HCT116 (cell line): ENCODE measurements around the gene TTC29. TPM values are rescaled to one million over a fixed set of nuclear protein-coding genes. Genes with fewer than 3 reads are reported as not detected.

ENCODE experiments used
- ATAC-seq: fragments of 200-7000 bp; cut with Tn5 transposase; 2 replicates; pipeline ENCODE4 v1.9.1; 2020; ENCODE audit warnings: mild to moderate bottlenecking, moderate library complexity
- BruUV-seq: library from RNA; stranded (reverse); fragments of 400-500 nt; replicated peaks from 2 replicates; lab custom pipeline; 2021; lab: Mats Ljungman, UMichigan
- CTCF ChIA-PET: fragments of 300-600 bp; sonication (Branson Sonifier 250); formaldehyde crosslinking; loops from one replicate; lab custom pipeline; 2021; ENCODE audit warnings: antibody characterized with exemption; lab: Charles Lee
- POLR2A ChIA-PET: fragments of 300-600, 350-600 bp; sonication (Branson Sonifier 250); formaldehyde crosslinking; loops from one replicate; lab custom pipeline; 2021; ENCODE audit warnings: antibody characterized with exemption; lab: Charles Lee
- RAD21 ChIA-PET, 2 experiments: fragments of 300-600 bp; sonication (Branson Sonifier 250); formaldehyde crosslinking; loops; one replicate each; lab custom pipeline; 2023; ENCODE audit warnings: low total read pairs in 2 of 2; ENCODE audit not compliant: uncharacterized antibody in 2 of 2, unreplicated experiment in 2 of 2, low non-redundant PET in 1 of 2; lab: Charles Lee
- DNase-seq: peaks from one replicate; pipeline ENCODE4 v3.0.0-alpha.2; 2010; ENCODE audit warnings: low read depth, low spot score
- H2AFZ ChIP-seq: fragments of 200-600 bp; shearing (Covaris generic), sonication (generic); 2 replicates; pipeline ENCODE4 v1.6.1; 2017; ENCODE audit warnings: low read depth, mixed run types, mixed read lengths, antibody characterized with exemption, low read length; ENCODE audit not compliant: poor library complexity, severe bottlenecking
- H3K27ac ChIP-seq: 2 replicates; pipeline ENCODE4 v1.5.1; 2012; ENCODE audit warnings: low read depth, low read length
- H3K27me3 ChIP-seq: fragments of 200-600 bp; sonication (generic); 2 replicates; pipeline ENCODE4 v1.6.1; 2016; ENCODE audit warnings: mixed run types, low read length, mixed read lengths; ENCODE audit not compliant: insufficient read depth
- H3K36me3 ChIP-seq, 2 experiments: fragments of 200-500 bp in 1 of 2; fragments of 200-600 bp in 1 of 2; sonication (Bioruptor generic) in 1 of 2; sonication (generic) in 1 of 2; 2 replicates each; pipeline versions ENCODE4 v1.5.1 to v1.6.1; 2014 to 2016; ENCODE audit warnings: low read length in 2 of 2, inconsistent platforms in 1 of 2, mixed read lengths in 1 of 2, mixed run types in 1 of 2; ENCODE audit not compliant: insufficient read depth in 2 of 2, control insufficient read depth in 1 of 2
- H3K4me1 ChIP-seq, 2 experiments: fragments of 200-600 bp in 1 of 2; sonication (generic) in 1 of 2; 2 replicates each; pipeline versions ENCODE4 v1.5.1 to v1.6.1; 2012 to 2017; ENCODE audit warnings: low read length in 2 of 2, inconsistent platforms in 1 of 2, mild to moderate bottlenecking in 1 of 2, mixed read lengths in 1 of 2, mixed run types in 1 of 2, moderate library complexity in 1 of 2; ENCODE audit not compliant: insufficient read depth in 2 of 2, control insufficient read depth in 1 of 2
- H3K4me2 ChIP-seq: fragments of 200-600 bp; sonication (generic); 2 replicates; pipeline ENCODE4 v1.6.1; 2017; ENCODE audit warnings: mixed run types, low read length, mixed read lengths
- H3K4me3 ChIP-seq, 2 experiments: fragments of 200-600 bp in 1 of 2; sonication (generic) in 1 of 2; replicated peaks in 1 of 2; 2 replicates each; pipeline ENCODE4 v1.5.1; 2011 to 2016; ENCODE audit warnings: low read length in 2 of 2, control low read depth in 1 of 2, low read depth in 1 of 2, mild to moderate bottlenecking in 1 of 2, mixed read lengths in 1 of 2, mixed run types in 1 of 2
- H3K79me2 ChIP-seq: fragments of 200-600 bp; sonication (generic); 2 replicates; pipeline ENCODE4 v1.6.1; 2017; ENCODE audit warnings: mild to moderate bottlenecking, mixed run types, low read length, moderate library complexity, mixed read lengths; ENCODE audit not compliant: insufficient read depth
- H3K9ac ChIP-seq: fragments of 200-600 bp; sonication (generic); 2 replicates; pipeline ENCODE4 v1.6.1; 2016; ENCODE audit warnings: low read length, mixed read lengths
- H3K9me2 ChIP-seq: fragments of 200-600 bp; sonication (generic), shearing (Covaris generic); 2 replicates; pipeline ENCODE4 v1.6.1; 2017; ENCODE audit warnings: mixed run types, mild to moderate bottlenecking, moderate library complexity; ENCODE audit not compliant: insufficient read depth
- H3K9me3 ChIP-seq, 2 experiments: fragments of 200-500 bp in 1 of 2; fragments of 200-600 bp in 1 of 2; sonication (Bioruptor generic) in 1 of 2; sonication (generic) in 1 of 2; 2 replicates each; pipeline ENCODE4 v1.6.1; 2014 to 2017; ENCODE audit warnings: low read length in 2 of 2, mixed read lengths in 2 of 2, inconsistent platforms in 1 of 2, low read depth in 1 of 2, mild to moderate bottlenecking in 1 of 2, mixed run types in 1 of 2, moderate library complexity in 1 of 2; ENCODE audit not compliant: control insufficient read depth in 1 of 2, insufficient read depth in 1 of 2
- H4K20me1 ChIP-seq: fragments of 200-600 bp; sonication (generic), shearing (Covaris generic); 2 replicates; pipeline ENCODE4 v1.6.1; 2017; ENCODE audit warnings: mixed run types, mild to moderate bottlenecking, moderate library complexity; ENCODE audit not compliant: insufficient read depth
- CTCF ChIP-seq, 3 experiments: fragments of 200-600 bp in 1 of 3; sonication (generic) in 1 of 3; IDR thresholded peaks in 2 of 3; conservative IDR thresholded peaks in 1 of 3; 2 replicates each; pipeline ENCODE4 v1.5.1; 2012 to 2017; ENCODE audit warnings: low read depth in 2 of 3, low read length in 2 of 3, antibody characterized with exemption in 1 of 3, borderline replicate concordance in 1 of 3, control low read depth in 1 of 3, mild to moderate bottlenecking in 1 of 3, mixed read lengths in 1 of 3, mixed run types in 1 of 3, moderate library complexity in 1 of 3; ENCODE audit not compliant: insufficient read depth in 1 of 3
- EGR1 ChIP-seq: IDR thresholded peaks from 2 replicates; pipeline ENCODE4 v1.6.1; 2012; ENCODE audit warnings: low read depth
- EZH2 ChIP-seq: fragments of 200-600 bp; sonication (generic); IDR thresholded peaks from 2 replicates; pipeline ENCODE4 v1.6.1; 2017; ENCODE audit warnings: antibody characterized with exemption, mixed run types
- EZH2phosphoT487 ChIP-seq: fragments of 200-600 bp; IDR thresholded peaks from 2 replicates; pipeline ENCODE4 v1.6.1; 2018; ENCODE audit warnings: antibody characterized with exemption, borderline replicate concordance
- RAD21 ChIP-seq: IDR thresholded peaks from 2 replicates; pipeline ENCODE4 v1.6.1; 2012; ENCODE audit warnings: low read depth, mild to moderate bottlenecking
- SIN3A ChIP-seq: IDR thresholded peaks from 2 replicates; pipeline ENCODE4 v1.6.1; 2012; ENCODE audit warnings: low read depth
- SRF ChIP-seq: IDR thresholded peaks from 2 replicates; pipeline ENCODE4 v1.6.1; 2012; ENCODE audit warnings: low read depth
- TCF7L2 ChIP-seq: IDR thresholded peaks from 2 replicates; pipeline ENCODE4 v1.7.0; 2011; ENCODE audit warnings: borderline replicate concordance, inconsistent platforms; ENCODE audit not compliant: insufficient read depth, insufficient read length; ENCODE audit errors: extremely low read depth
- YY1 ChIP-seq: IDR thresholded peaks from 2 replicates; pipeline ENCODE4 v1.6.1; 2011; ENCODE audit warnings: low read length, low read depth, moderate library complexity, mild to moderate bottlenecking; ENCODE audit not compliant: insufficient replicate concordance; ENCODE audit errors: extremely low read depth
- ZNF274 ChIP-seq: fragments of 200-500 bp; sonication (Bioruptor generic); IDR thresholded peaks from 2 replicates; pipeline ENCODE4 v1.6.1; 2014; ENCODE audit warnings: mild to moderate bottlenecking, low read depth, low read length, inconsistent platforms
- intact Hi-C: fragments of 100-400 bp; cut with micrococcal nuclease; formaldehyde crosslinking; loops from 2 replicates; pipeline ENCODE4 v1.10.0; 2022
- total RNA-seq: library from RNA; stranded (reverse); gene quantifications from one replicate; pipeline ENCODE4 v1.2.1, GENCODE V29; 2021; ENCODE audit not compliant: unreplicated experiment
- TF ChIP-seq, protein P1 (sequence below): IDR thresholded peaks from 2 replicates; pipeline ENCODE4 v1.6.1; 2011; ENCODE audit warnings: mild to moderate bottlenecking, low read length, moderate library complexity; ENCODE audit not compliant: insufficient replicate concordance; ENCODE audit errors: extremely low read depth

The TTC29 gene
- total RNA-seq, 1 experiment from 2014 or later = not detected

GRCh38 chr4:146975036-146975435, 29.4 kb upstream of the TTC29 start:
- ATAC-seq = no peak
- TF ChIP-seq SRF (no peak), EZH2 (no peak)
- Histone ChIP-seq H3K36me3 (no peaks in the 10 kb centered on the region), H3K9me2 (no peaks in the 10 kb centered on the region), H3K27ac (no peak overlapping the region), H2AFZ (no peak overlapping the region), H3K9me3 (no peaks in the 10 kb centered on the region), H3K27me3 (peaks cover 29% of the 10 kb centered on the region; the same call in 1 of the 2 replicates), H3K4me3 (no peak overlapping the region), H3K79me2 (no peaks in the 10 kb centered on the region), H3K4me1 (no peaks in the 10 kb centered on the region), H3K9ac (no peak overlapping the region), H3K4me2 (no peak overlapping the region), H4K20me1 (no peaks in the 10 kb centered on the region)
- BruUV-seq = no TSS peak
- RAD21 ChIA-PET = no interaction called here
- intact Hi-C loops = no loop called here
- DNase-seq = no peak
- CTCF ChIA-PET = no interaction called here
- POLR2A ChIA-PET = no interaction called here

GRCh38 chr4:146972036-146972435, 26.4 kb upstream of the TTC29 start:
- peaks cover 37% of the 10 kb centered on the region; the same call in 1 of the 2 replicates for H3K27me3 ChIP-seq
- H3K9me3 ChIP-seq = no peaks in the 10 kb centered on the region
- H4K20me1 ChIP-seq = no peaks in the 10 kb centered on the region
- DNase-seq = no peak
- ChIA-PET POLR2A (no interaction called here), RAD21 (no interaction called here), CTCF (no interaction called here)
- no peak for TF ChIP-seq EGR1
- TF ChIP-seq YY1 = no peak
- no peak for TF ChIP-seq RAD21
- no peak for TF ChIP-seq SRF
- no peak for TF ChIP-seq SIN3A
- TF ChIP-seq ZNF274 = no peak
- TF ChIP-seq CTCF (IDR thresholded peaks at IDR 0.05 in 2 of 3, conservative IDR thresholded peaks at IDR 0.05 in 1 of 3; ENCODE audit: borderline replicate concordance in 1 of 3, insufficient read depth in 1 of 3, low read depth in 2 of 3, low read length in 2 of 3) = no peak
- TF ChIP-seq TCF7L2 = no peak
- no peak for TF ChIP-seq EZH2phosphoT487
- TF ChIP-seq, protein P1, sequence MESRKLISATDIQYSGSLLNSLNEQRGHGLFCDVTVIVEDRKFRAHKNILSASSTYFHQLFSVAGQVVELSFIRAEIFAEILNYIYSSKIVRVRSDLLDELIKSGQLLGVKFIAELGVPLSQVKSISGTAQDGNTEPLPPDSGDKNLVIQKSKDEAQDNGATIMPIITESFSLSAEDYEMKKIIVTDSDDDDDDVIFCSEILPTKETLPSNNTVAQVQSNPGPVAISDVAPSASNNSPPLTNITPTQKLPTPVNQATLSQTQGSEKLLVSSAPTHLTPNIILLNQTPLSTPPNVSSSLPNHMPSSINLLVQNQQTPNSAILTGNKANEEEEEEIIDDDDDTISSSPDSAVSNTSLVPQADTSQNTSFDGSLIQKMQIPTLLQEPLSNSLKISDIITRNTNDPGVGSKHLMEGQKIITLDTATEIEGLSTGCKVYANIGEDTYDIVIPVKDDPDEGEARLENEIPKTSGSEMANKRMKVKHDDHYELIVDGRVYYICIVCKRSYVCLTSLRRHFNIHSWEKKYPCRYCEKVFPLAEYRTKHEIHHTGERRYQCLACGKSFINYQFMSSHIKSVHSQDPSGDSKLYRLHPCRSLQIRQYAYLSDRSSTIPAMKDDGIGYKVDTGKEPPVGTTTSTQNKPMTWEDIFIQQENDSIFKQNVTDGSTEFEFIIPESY = no peak
- intact Hi-C loops = no loop called here
- H3K4me3 ChIP-seq = no peak overlapping the region
- H2AFZ ChIP-seq = no peak overlapping the region
- no peaks in the 10 kb centered on the region for H3K79me2 ChIP-seq
- no peak for ATAC-seq
- H3K27ac ChIP-seq = no peak overlapping the region
- no peak overlapping the region for H3K9ac ChIP-seq
- no peaks in the 10 kb centered on the region for H3K9me2 ChIP-seq
- BruUV-seq = no TSS peak
- H3K4me2 ChIP-seq = no peak overlapping the region
- H3K4me1 ChIP-seq = no peaks in the 10 kb centered on the region
- no peaks in the 10 kb centered on the region for H3K36me3 ChIP-seq
